Measurements from ENCODE around the gene CNPY3. TPM values are rescaled to one million over a fixed set of nuclear protein-coding genes. Genes with fewer than 3 reads are reported as not detected.
A peak's percentile ranks its signal among the peaks of the same experiment; 100 is the strongest.

CNPY3 gene
- total and polyA plus RNA-seq, 3 experiments from 2014 or later = 53.1 to 122 (median 55.8) TPM

- Mint-ChIP-seq H3K4me3 (peak overlapping the region in 4 of 7 donors; percentile 15 to 96 (median 45)), H3K27me3 (peaks cover 0 to 2% of the 10 kb centered on the region in 2 donors), H3K27ac (peak overlapping the region in 5 of 8 donors; percentile 19 to 79 (median 43)), H3K4me1 (peaks cover 49 to 72% (median 52%) of the 10 kb centered on the region in 3 donors), H3K36me3 (peaks cover 0 to 49% (median 0%) of the 10 kb centered on the region in 3 donors), H3K9me3 (no peaks in the 10 kb centered on the region)
- Histone ChIP-seq H3K4me3 (ENCODE audit: low read length) (no peak overlapping the region), H3K4me1 (ENCODE audit: insufficient read depth, low read length) (peaks cover 38% of the 10 kb centered on the region), H3K9me3 (ENCODE audit: low read length) (no peaks in the 10 kb centered on the region), H3K27ac (ENCODE audit: low read depth, low read length) (no peak overlapping the region), H3K36me3 (ENCODE audit: insufficient read depth, low read length) (peaks cover 15% of the 10 kb centered on the region), H3K27me3 (ENCODE audit: insufficient read depth, low read length, poor library complexity, severe bottlenecking) (no peaks in the 10 kb centered on the region)
- ChIA-PET POLR2A (interaction anchor here (0.7 kb wide), 1 partner anchor 15 kb away, joined by 3 read pairs; no protein-coding TSS in a partner anchor), CTCF (interaction anchor here (0.7 to 1.1 kb wide), 2 partner anchors 9 to 22 kb away, joined by 3 to 4 read pairs; partner anchors contain the start of gene PEX6)
- no peak for DNase-seq
These were observed 58.5 kb downstream of the CNPY3 start for GRCh38 chr6:42987533-42988451.

GRCh38 chr6:42988486-42989020, 59.3 kb downstream of the CNPY3 start:
- Histone ChIP-seq H3K4me3 (ENCODE audit: low read length) (no peak overlapping the region), H3K27ac (ENCODE audit: low read depth, low read length) (no peak overlapping the region), H3K9me3 (ENCODE audit: low read length) (no peaks in the 10 kb centered on the region), H3K4me1 (ENCODE audit: insufficient read depth, low read length) (peaks cover 36% of the 10 kb centered on the region), H3K36me3 (ENCODE audit: insufficient read depth, low read length) (peaks cover 15% of the 10 kb centered on the region), H3K27me3 (ENCODE audit: insufficient read depth, low read length, poor library complexity, severe bottlenecking) (no peaks in the 10 kb centered on the region)
- H3K4me1 Mint-ChIP-seq = peaks cover 51 to 74% (median 55%) of the 10 kb centered on the region in 3 donors
- ChIA-PET CTCF (interaction anchor here (1.1 kb wide), 1 partner anchor 22 kb away, joined by 3 read pairs; no protein-coding TSS in a partner anchor), POLR2A (interaction anchor here (0.7 kb wide), 1 partner anchor 15 kb away, joined by 3 read pairs; no protein-coding TSS in a partner anchor)
- H3K36me3 Mint-ChIP-seq = peaks cover 0 to 51% (median 2%) of the 10 kb centered on the region in 3 donors
- peaks cover 0 to 2% of the 10 kb centered on the region in 2 donors for H3K27me3 Mint-ChIP-seq
- H3K27ac Mint-ChIP-seq = peak overlapping the region in 5 of 8 donors; percentile 12 to 96 (median 63)
- no peak for DNase-seq
- H3K9me3 Mint-ChIP-seq = no peaks in the 10 kb centered on the region
- H3K4me3 Mint-ChIP-seq = peak overlapping the region in 2 of 7 donors; percentile 13 to 34

Other genes starting within 250 kb of the CNPY3 start
- gene PRPH2, start 206.9 kb upstream of the CNPY3 start, total RNA-seq = under 1 TPM in 1 of 2 experiments, not detected in 1; 0.15 TPM
- 0.07 TPM for gene PRPH2, start 206.9 kb upstream of the CNPY3 start, polyA plus RNA-seq
- gene TBCC, start 183.4 kb upstream of the CNPY3 start, total RNA-seq = 10 to 100 TPM; 24.4 to 26.4 TPM
- 109 TPM for gene TBCC, start 183.4 kb upstream of the CNPY3 start, polyA plus RNA-seq
- 10 to 100 TPM; 15.9 to 16.8 TPM for gene BICRAL, start 147.4 kb upstream of the CNPY3 start, total RNA-seq
- 6.8 TPM for gene BICRAL, start 147.4 kb upstream of the CNPY3 start, polyA plus RNA-seq
- gene RPL7L1, start 49.9 kb upstream of the CNPY3 start, total RNA-seq = 100 to 1,000 TPM; 199 to 200 TPM
- 95.0 TPM for gene RPL7L1, start 49.9 kb upstream of the CNPY3 start, polyA plus RNA-seq
- gene PTCRA, start 13.4 kb upstream of the CNPY3 start, total RNA-seq = not detected
- not detected for gene PTCRA, start 13.4 kb upstream of the CNPY3 start, polyA plus RNA-seq
- gene GNMT, start 31.3 kb downstream of the CNPY3 start, total RNA-seq = under 1 TPM; 0.39 to 0.51 TPM
- gene GNMT, start 31.3 kb downstream of the CNPY3 start, polyA plus RNA-seq = not detected
- gene PEX6, start 49.7 kb downstream of the CNPY3 start, total RNA-seq = 10 to 100 TPM; 19.2 to 20.6 TPM
- 14.6 TPM for gene PEX6, start 49.7 kb downstream of the CNPY3 start, polyA plus RNA-seq
- gene PPP2R5D, start 55.1 kb downstream of the CNPY3 start, total RNA-seq = 10 to 100 TPM; 52.2 to 52.4 TPM
- 32.5 TPM for gene PPP2R5D, start 55.1 kb downstream of the CNPY3 start, polyA plus RNA-seq
- gene MEA1, start 84.5 kb downstream of the CNPY3 start, total RNA-seq = 100 to 1,000 TPM; 102 to 108 TPM
- 84.8 TPM for gene MEA1, start 84.5 kb downstream of the CNPY3 start, polyA plus RNA-seq
- 10 to 100 TPM; 73.5 to 74.1 TPM for gene KLHDC3, start 84.8 kb downstream of the CNPY3 start, total RNA-seq
- 90.7 TPM for gene KLHDC3, start 84.8 kb downstream of the CNPY3 start, polyA plus RNA-seq
- gene RRP36, start 92.1 kb downstream of the CNPY3 start, total RNA-seq = 100 to 1,000 TPM; 114 to 120 TPM
- gene RRP36, start 92.1 kb downstream of the CNPY3 start, polyA plus RNA-seq = 86.2 TPM
- gene CUL7, start 124.4 kb downstream of the CNPY3 start, total RNA-seq = 10 to 100 TPM; 11.7 to 12.1 TPM
- 2.1 TPM for gene CUL7, start 124.4 kb downstream of the CNPY3 start, polyA plus RNA-seq
- gene MRPL2, start 130.0 kb downstream of the CNPY3 start, total RNA-seq = 10 to 100 TPM; 89.6 to 91.6 TPM
- gene MRPL2, start 130.0 kb downstream of the CNPY3 start, polyA plus RNA-seq = 47.5 TPM
- gene KLC4, start 130.2 kb downstream of the CNPY3 start, total RNA-seq = 10 to 100 TPM; 11.1 to 12.3 TPM
- 11.6 TPM for gene KLC4, start 130.2 kb downstream of the CNPY3 start, polyA plus RNA-seq
- 1 to 10 TPM; 1.6 TPM for gene PTK7, start 146.8 kb downstream of the CNPY3 start, total RNA-seq
- 1.9 TPM for gene PTK7, start 146.8 kb downstream of the CNPY3 start, polyA plus RNA-seq
- gene SRF, start 241.8 kb downstream of the CNPY3 start, total RNA-seq = 10 to 100 TPM; 55.1 to 57.4 TPM
- 8.0 TPM for gene SRF, start 241.8 kb downstream of the CNPY3 start, polyA plus RNA-seq

Measured in CD8-positive, alpha-beta memory T cell (primary cell).